HG02678 (cell line): Measurements from ENCODE around the gene CATSPERB.
"Not testable (repeated sequence)": the region's sequence is repeated elsewhere in the genome, so short reads cannot be mapped to it uniquely, and the experiment has no call there.

Experiments used
- ATAC-seq: cut with Tn5 transposase; IDR thresholded peaks from one replicate; pipeline ENCODE4 v1.9.1; 2021; ENCODE audit warnings: mild to moderate bottlenecking, moderate library complexity; ENCODE audit not compliant: unreplicated experiment

CATSPERB gene, protein sequence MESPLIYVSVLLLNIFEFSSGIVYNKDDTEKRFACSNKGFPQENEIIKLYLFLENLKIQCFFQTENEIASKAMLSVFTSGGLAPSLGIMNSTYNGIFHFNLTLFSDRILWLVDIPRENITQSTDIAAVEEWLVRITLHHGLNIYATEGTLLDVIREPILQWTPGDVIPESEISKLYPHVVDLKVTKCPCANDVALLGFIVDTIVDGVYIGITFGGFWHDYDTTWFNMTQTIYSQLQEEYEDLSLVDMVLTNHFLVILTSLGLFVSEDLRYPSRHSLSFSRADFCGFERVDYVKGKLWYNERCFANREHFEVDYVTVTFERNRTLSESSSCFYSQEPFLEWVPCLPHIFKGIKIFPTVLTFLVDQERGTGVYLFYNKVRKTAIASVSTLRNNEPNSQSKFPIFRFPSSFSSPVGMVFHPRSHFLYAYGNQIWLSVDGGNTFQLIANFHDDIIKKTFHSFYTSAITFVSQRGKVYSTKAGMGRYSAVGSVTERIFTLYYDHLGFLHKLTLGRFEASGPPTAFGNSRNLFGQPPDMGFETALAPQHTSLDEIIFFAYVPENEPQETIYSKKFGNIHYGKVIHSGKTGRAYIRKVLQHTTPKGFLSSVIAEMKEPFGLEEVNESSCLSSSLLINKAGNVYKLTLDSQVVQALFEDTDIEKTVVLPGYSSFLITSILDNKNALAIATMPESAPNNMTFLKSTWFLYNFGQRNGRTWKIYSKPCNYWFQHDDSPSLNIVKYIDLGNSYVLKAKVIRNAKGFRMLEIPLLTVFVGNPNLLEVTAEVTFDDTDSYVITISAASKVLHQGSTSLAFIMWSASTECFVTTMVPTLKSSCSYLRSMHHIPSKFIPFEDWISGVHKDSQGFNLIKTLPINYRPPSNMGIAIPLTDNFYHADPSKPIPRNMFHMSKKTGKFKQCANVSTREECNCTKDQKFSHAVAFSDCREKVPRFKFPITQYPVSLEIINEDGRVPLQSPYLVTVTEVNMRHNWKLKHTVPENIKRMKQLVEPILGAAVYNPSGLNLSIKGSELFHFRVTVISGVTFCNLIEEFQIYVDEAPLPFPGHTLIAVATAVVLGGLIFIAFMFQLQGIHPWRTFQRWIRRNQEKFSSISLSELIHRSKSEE

DNA sequence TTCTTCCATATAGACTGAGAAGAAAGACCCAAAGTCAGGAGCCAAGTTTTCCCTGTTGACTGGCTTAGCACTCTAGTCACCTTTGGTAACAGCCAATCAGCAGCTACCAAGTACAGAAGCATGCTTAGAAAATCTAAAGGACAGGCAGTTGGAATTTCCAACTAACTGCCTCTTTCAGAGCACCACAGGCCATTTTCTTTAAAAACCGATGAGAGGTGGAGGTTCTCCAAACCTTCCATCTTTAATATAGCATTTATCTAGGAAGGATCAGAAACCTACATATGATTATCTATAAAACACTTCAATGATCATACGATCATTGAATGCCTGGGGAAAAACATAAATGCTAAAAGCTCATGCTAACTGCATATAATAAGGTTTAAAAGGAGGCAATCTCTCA is at the start of gene CATSPERB:
Gene CATSPERB, minus strand, starts transcription at position 101 of the 400 bp plus-strand sequence. CDS start 2,607 bp downstream, outside the sequence.
- no peak for ATAC-seq

DNA sequence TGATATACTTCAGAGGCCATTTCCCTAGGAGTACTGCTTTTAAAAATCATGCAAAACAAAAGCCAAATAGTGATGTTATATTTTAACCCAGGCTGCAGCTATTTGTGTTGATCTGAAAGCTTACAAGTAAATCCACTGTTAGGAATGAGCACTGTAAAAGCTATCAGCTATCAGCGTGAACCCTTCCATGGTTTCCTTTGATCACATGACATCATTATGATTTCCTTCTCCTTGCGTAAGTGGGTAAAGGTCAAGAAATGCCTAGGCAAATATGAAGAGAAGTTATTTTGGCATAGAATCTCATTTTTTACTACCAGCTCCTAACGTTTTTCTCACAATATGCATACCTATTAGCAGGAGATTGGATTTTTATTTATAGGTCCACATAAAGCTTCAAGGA is 48.6 kb upstream of the CATSPERB start:
- no peak for ATAC-seq

DNA sequence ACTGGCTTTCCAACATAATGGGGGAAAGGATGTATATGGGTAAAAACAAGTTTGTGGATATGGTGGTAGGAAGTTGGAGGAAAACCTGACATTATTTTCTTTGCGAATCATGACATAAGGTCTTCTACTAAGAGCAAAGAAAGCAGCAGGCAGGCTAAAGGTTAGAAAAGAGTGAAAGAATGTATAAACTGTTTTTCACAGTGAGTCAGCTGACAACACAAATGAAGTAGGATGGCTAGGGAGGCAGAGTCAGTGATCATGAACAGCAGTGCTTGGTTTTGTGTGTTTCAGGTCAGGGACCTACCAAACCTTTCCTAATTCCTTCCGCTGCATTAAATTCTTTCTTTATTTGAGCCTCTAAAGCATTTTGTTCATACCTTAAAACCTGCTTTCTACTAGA is 46.3 kb upstream of the CATSPERB start:
- ATAC-seq = no peak

DNA sequence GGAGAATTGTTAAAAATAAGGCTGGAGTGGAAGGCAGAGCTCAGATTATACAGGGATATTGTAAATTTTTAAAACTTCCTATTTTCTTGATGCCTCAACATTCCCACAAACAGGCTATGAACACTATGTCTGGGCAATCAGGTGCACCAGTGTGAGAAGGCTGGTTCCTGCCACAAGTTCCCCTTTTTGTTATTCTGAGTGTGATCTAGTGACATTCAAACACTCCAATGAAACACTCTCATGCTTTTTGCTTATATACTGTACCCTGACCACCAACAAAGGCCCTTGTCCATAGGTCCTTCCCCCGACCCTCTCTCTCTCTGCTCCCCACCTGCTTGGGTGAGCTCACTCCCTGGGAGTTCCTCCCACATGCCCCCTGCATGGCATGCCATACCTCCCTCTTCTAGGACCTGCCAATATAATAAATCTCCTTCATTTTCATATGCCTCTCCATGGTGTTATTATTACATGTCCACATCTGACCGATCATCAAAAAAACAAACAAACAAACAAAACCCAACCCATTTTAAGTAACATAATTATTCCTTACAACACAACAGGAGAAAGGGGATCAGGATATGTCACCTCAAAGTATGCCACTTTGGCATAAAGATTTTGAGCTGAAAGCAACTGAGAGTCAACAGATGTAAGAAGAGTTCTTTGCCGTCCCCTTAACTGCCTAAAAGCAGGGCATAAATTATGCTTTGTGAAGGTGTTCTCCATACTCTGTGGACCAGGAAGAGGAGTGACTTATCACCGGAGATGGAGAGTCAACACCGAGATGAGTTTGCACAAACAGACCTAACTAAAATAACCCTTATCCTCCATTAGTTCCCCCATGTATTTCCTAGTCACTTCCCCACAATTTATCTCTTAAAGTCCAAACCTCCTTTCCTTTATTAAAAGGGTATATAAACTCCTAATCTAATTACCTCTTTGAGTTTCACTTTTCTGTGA is 42.5 kb upstream of the CATSPERB start:
- no peak for ATAC-seq

DNA sequence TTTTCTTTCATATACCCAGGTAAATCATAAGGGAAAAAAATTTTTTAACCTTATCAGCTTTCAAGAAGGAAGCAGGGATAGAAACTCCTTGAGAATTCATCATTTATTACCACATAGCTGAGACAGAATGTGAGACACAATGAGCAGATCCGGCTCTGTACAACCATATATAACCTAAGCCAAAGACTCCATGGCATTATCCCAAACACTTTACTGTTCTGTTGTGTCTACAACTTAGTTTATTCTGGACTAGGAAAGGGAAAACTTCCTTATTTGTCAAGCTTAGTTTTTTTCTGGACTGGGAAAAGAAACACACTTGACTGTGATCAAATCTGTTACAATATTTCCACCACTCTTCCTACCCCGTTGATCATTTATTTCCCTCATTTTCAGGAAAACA is 38.3 kb upstream of the CATSPERB start:
- no peak for ATAC-seq

DNA sequence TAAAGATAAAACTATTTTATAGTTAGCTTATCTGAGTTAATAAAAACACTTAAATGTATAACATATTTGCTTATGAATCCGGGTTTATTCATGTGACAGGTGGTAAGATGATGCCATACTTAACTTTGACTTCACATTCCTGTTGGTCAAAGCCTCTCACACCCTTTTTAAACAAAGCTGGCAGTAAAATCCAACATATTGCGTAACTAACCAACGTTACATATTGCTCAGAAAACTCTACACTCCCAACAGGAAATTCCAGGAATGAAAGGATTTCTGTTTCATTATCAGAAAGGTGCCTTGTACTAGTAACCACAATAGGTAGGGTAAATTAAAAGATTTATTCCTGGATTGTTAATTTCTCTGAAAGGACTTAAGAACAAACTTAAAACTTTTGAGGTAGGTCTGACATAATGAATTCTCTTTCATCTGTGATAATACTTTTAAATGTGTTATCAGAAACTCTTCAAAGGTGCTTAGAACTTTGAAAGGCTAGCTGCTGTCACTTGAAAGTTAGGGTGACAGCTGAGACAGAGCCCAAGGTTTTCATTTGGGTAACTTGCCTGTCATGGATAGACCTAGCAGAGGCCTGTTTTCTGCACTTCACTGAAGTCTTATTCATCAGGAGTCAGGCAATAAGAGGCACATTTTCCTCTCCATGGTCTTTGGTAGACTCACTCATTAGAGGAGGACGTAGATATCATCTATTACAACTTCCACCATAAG is 23.8 kb upstream of the CATSPERB start:
- no peak for ATAC-seq

DNA sequence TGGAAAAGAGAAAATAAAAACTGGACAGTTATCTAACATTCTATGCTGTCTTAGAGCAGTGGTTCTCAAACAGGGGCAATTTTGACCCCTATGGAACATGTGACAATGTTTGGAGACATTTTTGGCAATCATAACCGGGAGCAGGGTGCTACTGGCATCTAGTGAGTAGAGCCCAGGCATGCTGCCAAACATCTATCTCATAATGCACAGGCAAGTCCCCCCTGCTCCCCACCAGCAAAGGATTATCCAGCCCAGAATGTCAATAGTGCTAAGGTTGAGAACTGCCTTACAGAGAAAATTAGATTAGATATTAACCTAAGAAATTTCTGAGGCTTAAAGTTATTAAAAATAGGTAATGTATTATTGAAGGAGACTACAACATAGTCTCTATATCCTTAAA is 22.9 kb upstream of the CATSPERB start:
- no peak for ATAC-seq

DNA sequence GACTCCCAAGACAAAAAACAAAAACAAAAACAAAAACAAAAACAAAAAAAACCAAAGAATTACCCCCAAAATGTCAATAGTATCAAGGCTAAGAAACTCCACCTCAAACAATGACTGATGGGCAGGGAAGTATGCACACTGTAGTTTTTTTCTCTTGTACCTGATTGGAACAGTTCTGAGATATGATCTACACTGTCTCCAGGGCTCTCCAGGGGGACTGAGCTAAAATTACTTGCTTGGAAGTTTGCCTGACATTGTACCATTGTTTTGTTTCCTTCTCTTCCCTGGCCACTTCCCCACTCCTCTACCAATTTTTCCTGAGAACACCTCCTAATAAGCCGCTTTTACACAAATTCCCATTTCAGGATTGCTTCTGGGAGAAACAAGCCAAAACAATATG is 22.3 kb upstream of the CATSPERB start:
- ATAC-seq = no peak

DNA sequence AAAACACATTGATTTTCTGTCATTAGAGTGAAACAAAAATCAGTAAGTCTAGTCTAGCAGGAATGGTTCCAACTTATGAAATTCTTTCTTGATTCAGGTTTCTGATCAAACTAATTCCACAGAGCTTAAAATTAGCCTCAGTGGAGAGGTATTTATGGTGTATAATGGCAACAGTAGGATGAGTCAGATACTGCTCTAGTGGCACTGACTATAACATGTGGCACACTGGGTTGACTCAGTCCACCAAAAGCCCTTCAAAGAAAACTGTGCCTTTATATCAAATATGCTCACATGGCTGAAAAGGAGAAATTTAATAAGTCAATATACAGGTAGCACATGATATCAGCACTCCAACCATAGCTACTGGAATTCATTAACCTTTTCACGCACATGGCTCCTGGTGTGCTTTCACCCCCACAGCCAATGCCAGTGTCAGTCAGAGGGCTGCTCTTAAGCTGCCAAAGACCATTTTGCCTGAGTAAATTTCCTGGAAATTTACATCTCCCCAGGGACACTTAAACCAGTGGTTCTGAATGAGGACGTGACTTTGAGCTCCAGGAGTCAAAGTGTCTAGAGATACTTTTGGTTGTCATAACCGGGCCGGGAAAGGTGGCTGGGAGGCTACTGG is 21.7 kb upstream of the CATSPERB start:
- no peak for ATAC-seq

DNA sequence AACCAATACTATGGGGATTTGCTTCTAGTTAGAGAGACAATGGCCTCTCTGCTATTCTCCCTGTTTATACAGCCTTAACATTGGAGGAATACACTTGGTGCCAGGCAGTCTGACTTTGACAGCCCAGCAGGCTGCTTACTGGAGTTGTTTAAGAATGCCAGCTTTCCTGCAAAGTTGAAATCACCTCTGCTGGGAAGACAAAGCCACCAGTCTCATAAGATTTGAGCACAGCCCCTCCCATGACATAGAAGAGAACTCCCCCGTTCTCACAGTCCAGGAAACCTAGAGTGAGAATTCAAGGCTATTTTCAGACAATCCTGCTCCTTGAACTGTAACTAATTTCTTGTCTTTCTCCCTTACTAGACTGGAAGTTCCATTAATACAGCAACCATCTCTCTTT is 21.1 kb upstream of the CATSPERB start:
- no peak for ATAC-seq

DNA sequence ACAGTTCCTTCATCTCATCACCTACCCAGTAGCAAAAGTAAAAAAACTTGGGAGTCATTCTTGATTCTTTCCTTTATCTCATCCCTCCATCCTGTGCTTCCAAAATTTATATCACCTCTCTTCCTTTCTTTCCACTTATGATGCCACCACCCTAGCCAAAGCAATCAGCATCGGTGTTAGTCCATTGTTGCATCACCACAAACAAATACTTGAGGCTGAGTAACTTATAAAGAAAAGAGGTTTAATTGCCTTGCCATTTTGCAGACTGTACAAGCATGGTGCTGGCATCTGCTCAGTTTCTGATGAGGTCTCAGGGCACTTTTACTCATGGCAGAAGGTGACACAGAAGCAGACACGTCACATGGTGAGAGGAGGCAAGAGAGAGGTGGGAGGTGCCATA is 19.8 kb upstream of the CATSPERB start:
- ATAC-seq = no peak

DNA sequence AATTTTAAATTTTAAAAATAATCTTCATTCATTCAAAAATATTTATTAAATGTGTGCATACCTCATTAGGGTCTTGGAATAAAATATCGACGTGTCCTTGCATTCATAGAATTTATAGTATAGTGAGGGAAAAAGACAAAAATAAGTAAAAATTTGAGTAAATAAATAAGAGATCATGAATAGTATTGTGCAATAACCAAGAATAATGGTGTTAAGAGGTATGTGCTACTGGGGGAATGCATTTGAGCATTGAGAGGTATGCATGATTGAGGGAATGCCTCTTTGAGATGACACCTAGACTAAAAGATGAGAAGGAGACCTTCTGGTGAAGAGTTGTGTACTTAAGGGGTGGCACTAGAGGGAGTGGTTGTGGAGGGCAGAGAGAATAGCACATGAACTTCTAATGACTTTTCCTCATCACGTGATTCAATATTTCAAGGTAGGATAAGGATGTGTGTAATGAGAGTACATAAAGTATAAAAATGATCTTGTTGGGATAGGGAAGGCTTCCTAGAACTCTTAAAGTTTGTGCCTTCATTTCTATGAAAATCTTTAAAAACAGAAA is 18.8 kb upstream of the CATSPERB start:
- no peak for ATAC-seq

DNA sequence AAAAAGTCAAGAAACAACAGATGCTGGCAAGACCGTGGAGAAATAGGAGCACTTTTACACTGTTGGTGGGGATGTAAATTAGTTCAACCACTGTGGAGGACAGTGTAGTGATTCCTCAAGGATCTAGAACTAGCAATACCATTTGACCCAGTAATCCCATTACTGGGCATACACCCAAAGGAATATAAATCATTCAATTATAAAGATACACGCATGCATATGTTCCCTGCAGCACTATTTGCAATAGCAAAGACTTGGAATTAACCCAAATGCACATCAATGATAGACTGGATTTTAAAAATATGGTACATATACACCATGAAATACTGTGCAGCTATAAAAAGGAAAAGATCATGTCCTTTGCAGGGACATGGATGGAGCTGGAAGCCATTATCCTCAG is 18.0 kb upstream of the CATSPERB start:
- no peak for ATAC-seq

DNA sequence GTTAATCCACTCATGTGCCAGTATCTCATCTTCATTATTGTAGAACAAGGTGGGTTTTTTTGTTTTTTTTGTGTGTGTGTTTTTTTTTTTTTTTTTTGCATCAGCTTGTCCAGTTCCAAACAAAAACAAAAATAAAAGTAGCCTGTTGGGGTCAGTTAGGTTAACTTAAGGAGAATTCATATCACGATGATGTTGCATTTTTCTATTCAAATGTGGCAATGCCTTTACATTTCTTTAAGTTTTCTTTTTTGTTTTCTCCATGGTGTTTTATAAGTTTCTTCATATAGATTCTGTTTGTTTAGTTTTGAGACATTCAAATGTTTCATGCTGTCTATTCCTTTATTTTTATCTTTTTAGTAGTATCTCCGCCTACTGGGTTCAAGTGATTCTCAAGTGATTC is 16.2 kb upstream of the CATSPERB start:
- no peak for ATAC-seq

DNA sequence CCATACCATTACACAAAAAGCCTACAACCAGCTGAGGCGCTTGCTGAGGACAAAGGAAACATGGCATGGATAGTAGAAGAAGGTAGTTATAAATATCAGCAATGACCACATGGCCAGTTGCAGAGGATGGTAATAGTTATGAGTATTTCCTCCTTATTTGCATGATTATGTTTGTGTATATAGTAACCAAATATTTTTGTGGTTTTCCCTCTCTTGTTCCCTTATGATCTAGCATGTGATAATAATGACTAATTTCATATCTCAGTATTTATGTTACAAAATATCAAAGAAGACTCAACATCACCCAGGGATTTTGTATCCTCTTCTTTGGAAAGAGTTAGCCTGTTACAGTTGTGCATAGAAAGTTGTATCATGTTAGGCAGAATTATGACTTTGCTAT is 13.5 kb upstream of the CATSPERB start:
- no peak for ATAC-seq

DNA sequence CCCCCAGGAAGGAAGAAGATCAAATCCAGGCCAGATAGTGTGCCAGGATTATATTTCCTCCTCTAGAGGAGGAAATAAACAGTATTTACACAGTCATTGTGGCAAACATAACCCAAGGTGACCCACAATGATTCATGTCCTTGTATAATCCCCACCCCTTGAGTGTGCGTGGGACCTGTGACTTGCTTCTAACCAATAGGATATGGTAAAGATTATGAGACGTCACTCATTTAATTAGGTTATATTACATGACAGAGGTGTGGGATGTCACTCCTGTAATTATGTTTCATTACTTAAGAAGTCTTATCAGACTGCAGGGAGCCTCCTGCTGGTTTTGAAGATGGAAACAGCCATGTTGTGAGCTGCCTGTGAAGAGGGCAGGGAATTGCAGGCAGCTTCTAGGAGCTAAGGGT is 12.2 kb upstream of the CATSPERB start:
- no peak for ATAC-seq

DNA sequence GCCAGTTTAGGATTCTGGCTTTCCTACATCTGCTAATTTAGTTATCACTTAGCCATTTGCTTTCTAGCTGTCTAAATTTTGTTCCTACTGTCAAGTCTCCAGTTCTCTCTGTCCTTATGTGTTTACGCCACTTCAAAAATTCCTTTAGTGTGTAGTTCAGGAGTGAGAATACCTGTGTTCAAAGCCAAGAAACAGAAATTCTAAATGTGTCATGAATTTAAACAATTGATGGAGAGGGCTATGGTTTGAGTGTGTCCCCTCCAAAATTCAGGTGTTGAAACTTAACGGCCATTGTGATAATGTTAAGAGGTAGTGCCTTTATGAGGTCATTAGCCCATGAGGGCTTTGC is 11.4 kb upstream of the CATSPERB start:
- no peak for ATAC-seq

DNA sequence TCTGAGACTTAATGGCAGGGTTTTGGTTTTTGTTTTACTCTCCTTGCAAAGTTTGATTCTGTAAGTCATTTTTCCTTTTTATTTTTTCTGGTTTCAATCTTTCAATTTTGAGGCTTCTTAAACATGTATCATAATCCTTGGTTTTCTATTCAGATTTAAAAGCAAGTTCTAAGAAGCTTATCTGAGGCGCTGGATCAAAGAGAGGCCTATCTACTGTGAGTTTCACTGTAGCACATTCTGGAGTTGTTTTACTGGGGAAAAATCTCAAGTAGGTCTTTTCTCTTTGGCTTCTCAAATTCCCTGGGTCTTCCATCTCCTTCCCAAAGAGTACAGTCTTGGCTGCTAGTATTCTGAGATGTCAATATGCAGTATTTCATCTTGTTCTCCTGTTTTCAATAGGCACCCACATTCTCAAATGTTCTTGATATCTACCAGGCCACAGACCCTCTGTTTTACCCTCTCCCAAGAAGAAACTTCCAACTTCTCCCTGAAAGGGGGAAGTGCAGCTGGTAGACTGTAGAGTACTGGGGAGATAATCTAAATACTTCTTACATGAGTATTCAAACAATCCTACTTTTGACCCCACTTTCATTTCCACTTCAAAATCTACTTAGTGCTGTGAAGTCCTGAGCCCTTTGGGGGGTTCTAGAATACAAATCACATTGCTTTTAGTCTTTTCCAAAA is 10.9 kb upstream of the CATSPERB start:
- no peak for ATAC-seq

DNA sequence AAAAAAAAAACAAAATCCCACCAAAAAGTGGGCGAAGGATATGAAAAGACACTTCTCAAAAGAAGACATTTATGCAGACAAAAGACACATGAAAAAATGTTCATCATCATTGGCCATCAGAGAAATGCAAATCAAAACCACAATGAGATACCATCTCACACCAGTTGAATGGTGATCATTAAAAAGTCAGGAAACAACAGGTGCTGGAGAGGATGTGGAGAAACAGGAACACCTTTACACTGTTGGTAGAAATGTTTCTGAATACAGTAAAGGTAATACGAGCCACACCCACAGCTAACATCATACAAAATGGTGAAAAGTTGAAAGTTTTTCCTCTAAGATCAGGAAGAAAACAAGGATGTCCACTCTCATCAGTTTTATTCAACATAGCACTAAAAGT is 8.0 kb upstream of the CATSPERB start:
- ATAC-seq = not testable (repeated sequence)
